ENCODE measurements around the gene ITSN1.
"Not testable (repeated sequence)": the region's sequence is repeated elsewhere in the genome, so short reads cannot be mapped to it uniquely, and the experiment has no call there.

Gene ITSN1

DNA sequence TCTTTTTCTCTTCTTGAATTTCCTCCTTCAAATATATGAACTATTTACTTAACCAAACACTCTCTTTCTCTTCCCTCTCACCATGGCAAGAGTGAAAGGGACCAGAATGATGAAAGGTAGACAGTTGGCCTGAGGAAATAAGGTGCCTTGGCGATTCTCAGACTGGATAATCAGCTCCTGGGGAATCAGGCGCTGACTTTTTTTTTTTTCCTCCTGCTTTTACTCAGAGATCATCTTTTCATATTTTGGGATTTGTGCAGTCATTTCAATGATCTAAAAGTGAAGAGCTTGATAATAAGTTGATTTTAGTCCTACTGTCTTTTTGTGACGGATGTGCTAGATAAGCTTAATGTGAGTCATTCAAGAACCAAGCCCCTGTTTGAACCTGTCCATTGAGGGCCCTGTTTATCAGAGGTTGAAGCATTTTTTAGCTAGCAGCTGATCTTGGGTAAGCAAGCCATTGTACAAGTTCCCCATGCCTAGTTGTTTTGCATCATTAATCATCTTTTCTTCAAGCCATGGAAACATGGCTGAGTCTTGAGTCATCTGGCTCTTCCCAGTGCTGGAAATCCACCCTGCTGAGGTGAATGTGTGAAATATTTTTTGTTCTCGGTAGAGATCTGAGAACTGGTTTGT, 40.8 kb downstream of the ITSN1 start:
- DNase-seq (ENCODE audit: low spot score) = peak; percentile 9

DNA sequence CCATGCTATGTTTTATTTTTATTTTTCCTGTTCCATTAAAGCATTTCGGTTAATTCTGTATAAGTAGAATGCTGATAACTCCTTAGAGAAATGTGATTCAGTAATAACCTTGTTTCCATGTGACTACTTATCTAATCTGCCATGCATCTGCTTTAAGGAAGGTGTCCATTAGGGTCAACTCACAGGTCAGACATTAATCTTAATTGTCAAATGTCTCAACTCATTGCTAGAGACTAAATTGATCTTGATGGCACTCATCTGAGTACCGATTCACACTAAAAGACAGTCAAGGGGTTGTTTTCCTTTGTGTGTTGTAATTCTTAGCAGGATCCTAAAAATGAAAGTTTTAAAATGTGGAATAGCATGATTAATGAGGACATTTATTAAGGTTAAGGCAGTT, 41.8 kb downstream of the ITSN1 start:
- no peak for DNase-seq (ENCODE audit: low spot score)

DNA sequence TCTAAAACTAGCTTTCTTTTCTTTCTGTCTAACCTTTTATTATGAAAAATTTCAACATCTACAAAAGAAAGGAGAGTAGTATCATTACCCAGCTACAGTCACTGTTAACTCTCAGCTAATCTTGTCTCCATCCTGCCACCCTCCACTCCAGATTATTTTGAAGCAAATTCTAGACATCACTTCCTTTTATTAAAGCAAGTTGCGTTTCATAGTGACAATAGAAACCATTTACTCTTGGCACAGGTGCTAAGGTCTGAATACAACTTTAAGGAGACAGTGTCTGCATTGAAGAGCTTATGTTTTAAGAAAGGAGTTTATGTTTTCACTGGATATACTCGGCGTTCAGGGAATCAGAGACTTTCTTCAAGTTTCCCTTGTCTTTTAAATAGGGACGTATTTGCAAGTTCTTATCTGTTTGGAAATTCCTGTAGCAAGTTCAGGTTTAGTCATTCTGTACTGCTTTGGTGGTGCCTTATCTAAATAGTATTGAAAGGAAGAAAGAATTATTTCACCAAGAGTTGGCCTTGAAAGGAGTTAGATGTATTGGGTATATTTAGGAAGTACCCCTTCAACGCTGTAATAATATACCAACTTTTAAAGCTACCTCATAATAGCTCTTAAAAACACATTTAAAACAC, 42.7 kb downstream of the ITSN1 start:
- no peak for DNase-seq (ENCODE audit: low spot score)

DNA sequence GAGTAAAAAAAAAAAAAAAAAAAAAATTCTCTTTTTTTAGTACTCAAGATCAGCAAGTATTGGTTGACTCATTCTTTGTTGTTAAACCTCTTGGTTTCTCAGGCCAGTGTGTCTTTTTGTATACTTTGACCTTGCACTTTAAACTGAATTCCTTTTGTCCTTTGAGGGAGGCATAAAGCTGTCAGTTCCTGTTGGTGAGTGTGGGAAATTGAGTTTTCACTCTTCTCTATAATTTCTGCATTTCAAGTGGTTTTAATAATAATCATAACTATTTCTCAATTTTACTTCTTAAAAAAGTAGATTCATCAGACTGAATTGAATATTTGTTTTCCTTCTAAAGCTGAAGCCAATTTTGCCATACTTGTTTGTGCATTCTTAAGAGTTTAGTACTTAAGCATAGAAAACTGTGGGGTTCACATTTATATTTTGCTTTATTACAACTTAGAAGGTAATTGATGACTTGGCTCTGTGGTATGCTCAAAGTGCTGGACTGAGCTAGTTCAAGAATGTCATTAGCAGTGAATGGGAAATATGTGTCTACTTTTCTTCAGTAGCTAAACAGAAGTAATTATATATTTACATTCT, 43.4 kb downstream of the ITSN1 start:
- no peak for DNase-seq (ENCODE audit: low spot score)

DNA sequence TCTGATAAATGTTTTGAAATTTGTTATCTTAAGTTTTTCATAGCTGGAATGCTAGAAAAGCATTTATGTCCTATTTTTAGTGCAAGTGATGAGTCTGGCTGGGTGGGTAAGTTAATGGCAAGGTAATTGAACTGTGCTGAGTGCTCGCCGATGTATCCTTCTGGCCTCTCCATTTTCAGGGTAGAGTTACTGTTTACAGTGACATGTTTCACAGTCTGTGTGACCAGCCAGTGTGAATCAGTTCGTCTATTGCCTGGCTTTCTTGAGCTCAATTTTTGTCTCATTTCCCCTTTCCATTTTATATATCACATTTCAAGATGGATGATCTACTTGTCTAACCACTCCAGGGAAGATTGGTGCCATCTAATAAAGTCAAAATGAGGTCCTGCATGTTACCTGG, 44.1 kb downstream of the ITSN1 start:
- no peak for DNase-seq (ENCODE audit: low spot score)

DNA sequence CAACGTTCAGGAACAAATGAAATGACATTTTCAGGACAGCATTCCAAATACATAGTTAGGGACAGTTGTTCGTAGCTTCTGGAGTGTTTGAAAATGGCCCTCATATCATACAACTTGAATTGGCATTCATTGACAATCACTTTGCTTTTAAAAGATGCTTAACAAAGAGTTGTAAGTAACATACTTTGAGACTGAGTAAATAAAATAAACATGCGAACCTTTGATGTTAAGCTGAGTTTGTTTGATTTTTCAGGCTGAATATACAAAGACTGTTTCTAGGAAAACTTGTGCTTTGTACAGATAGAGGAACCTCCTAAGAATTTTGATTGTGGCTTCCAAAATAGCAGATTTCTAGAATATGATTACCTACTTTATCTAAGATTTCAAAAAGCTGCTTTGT, 45.3 kb downstream of the ITSN1 start:
- no peak for DNase-seq (ENCODE audit: low spot score)

DNA sequence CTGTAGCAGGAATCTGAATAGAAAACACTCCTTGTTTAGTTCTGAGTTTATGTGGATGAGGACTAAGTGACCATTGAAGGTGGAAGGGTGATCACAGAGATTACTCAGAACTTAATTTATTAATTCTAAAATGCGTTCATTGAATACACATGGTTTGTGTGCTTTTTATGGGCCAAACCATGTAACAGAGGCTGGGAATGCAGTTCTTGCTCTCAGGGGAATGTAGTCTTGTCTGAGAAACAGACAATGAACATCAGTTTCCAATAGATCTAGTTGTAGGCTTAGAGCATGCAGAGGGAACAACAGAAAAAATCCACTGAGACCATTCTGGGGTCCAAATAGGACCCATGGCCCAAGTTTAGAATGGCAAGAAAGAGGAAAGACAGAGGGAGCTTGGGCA, 46.1 kb downstream of the ITSN1 start:
- DNase-seq (ENCODE audit: low spot score) = no peak

DNA sequence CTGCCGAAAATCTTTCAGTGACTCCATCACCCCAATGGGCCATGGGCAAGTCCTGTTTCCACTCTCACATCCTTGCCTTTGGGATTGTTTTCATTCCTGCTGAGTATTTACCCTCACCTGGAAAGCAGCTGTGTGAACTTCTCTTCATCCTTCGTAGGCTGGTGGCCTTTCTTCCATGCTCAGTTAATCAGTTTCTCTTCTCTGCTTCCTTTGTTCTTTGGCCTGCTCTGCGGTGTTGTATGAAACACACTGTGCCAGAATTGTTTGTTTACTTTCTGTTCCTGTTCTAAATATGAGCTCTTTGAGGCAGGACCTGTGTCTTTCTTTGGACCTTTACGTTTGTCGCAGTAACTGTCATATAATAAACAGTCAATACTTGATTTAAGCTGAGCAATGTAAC, 48.6 kb downstream of the ITSN1 start:
- no peak for DNase-seq (ENCODE audit: low spot score)

DNA sequence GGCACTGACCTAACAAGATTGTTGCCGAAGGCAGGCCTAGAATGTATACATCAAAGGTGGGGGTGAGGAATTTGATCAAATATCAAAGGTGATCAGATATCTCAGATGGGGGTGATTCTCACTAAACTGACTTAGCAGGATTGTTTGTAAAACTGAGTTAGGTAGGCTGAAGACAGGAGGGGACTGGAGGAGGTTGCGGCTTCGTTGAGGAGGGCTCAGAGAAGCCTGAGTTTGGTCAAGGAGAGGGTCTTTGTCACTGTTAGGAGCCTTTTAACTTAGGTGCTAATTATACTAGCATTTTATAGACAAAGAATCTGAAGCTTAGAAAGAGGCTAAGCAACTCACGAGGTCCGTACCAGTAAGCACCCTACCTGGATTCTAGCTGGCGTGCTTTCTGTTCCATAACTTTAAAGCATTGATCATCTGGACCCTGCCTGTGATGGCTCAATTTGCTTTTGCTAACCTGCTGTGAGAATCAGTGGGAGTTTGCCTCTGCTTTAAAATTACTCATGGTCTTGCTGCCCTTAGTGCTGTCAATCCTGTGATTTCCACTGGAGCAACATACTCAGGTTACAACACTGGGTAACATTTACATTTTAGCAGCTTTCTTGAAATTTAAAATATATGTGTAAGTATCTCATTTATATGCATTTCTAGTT, 49.8 kb downstream of the ITSN1 start:
- no peak for DNase-seq (ENCODE audit: low spot score)

DNA sequence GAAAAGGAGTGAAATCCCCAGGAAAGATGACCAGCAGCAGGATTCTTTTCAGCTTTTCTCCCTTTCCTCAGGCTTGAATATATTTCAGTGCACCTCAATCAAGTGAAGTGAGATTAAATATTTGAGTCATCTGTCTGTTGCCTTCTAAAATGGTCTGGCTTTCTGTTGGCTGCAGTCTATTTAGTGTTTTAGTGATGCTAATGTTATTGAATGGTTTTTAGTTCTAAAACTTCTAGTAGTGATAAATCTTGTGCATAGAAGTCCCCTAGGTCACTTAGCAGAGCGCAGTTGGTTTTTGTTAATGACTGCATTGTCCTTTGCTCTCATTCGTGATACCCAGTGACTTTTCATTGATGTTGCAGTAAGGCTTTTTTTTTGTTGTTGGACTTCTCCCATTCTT, 53.5 kb downstream of the ITSN1 start:
- no peak for DNase-seq (ENCODE audit: low spot score)

DNA sequence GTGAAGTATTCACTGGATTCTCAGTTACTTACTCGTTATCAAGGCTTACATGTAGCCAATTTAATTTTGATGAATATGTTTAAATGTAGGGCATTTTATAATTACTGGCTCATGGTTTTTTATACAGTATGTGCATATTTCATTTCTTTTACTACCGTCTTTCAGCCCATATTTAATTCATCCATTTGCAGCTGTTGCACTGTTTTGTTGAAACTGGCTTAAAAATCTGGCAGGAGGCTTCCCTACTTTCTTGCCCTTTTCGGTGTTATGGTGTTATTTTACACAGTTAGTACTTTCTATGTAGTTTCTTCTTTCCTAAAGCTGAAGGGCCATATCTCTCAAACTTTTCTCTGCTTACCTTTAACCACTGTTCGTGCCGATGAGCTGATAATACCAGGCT, 54.2 kb downstream of the ITSN1 start:
- no peak for DNase-seq (ENCODE audit: low spot score)

DNA sequence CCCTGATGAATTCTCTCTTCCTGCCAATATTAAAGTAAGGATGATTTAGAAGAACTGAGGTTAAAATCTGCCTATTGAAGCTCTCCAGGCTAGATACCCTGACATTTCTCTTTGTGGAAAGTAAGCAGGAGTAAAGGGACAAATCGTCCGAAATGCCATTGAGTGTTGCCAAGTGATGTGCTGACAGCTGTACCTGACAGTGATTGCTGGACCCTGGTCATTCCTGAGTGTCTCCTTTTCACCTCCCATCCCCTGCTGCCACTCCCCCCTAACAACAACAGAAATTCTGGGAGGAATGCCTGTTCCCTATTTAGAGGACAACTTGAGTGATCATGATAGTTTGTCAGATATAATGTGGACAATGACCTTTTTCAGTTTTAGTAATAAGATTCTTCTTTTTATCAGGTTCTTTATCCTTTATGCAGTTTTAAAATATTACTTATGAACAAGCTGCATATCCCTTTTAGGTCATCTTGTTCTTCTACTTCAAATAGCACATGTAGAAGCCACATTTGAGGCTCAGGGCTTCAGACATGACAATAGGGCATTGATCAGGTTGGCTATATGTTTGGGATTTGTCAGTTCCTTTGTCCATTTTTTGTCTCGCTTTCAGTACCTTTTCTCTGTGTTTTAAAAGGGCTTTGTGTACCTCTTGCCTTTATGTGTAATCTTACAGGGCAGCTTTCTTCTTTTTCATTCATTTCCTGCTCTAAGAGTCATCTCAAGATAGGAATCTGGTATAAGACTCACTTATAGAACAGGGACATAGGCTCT, 56.0 kb downstream of the ITSN1 start:
- DNase-seq (ENCODE audit: low spot score) = no peak

DNA sequence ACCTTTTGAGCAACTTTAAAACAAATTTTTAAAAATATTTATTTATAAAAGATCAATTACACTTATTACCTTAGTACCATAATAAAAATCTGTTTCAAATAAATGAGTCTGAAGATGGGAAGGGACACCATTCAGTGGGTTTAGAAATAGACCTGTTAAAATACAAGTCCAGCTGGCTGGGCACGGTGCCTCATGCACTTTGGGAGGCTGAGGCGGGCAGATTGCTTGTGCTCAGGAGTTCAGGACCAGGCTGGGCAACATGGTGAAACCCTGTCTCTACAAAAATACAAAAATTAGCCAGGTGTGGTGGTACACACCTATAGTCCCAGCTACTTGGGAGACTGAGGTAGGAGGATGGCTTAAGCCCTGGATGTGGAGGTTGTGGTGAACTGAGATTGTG, 57.0 kb downstream of the ITSN1 start:
- DNase-seq (ENCODE audit: low spot score) = no peak

DNA sequence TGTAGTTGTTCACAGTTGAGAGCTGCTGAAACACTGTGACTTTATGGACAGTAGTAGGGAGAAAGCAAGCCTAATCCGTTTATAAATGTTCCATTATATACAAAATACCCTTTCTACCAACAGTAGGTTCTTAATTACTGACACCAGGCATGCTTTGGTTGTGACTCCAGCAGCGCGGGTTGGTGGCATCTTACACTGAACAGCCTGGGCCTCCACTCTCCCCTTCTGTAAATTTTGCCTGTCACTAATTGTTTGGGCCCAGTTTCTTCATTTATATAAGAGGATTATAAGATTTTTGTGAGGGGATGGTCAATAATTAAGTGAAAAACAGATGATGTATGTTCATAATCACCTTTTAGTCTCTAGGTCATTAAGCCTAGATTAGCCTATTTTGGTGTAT, 58.2 kb downstream of the ITSN1 start:
- no peak for DNase-seq (ENCODE audit: low spot score)

DNA sequence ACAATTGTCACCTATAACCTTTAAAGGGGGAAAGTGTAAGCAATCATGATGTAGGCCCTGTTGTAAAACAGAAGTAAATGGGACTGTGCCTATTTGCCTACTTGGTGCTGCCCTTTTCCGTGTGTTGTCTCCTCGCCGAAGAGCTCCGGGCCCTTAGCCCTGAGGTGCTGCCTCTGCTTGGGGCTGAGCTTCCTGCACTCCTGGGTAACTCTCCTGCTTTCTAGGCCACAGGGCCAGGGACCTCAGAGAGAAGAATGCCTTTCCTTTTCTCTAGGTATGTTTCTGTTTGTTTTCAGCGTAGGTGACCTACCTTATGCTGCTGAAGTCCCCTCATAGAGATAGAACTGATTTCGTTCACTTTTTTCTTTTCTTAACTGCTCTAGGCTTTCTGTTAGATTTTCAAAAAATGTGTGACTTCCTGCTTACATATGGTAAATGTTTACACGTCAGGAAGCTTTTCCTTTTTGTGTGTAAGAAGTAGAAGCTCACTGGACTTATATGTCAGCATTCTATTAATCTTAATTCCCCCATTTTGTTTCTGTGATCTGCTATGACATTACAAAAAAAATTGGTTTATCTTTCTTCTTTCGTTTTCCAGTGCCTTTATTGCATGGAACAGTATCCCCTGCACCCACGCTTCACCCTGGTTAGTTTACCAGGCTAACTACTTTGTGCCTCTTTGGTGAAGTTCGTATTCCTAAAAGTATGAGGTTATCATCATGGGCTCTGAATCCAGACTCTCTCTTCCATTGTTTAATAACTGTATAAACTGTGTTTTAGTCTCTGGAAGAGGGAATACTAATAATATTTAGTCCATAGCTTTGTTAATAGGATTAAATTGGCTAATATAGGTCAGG, 61.7 kb downstream of the ITSN1 start:
- no peak for DNase-seq (ENCODE audit: low spot score)

DNA sequence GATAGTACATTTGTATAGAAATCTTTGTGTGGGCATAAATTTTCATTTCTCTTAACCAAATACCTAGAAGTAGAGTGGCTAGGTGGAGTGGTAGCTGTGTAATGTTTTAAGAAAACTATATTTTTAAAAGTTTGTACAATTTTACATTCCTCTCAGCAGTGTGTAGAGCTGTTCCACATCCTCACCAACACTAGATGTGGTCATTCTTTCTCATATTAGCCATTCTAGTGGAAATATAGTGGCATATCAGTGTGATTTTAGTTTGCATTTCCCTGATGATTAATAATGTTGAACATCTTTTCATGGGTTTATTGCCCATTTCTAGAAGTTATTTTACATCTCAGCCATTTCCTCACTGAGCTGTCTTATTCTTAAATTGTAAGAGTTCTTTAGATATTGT, 65.5 kb downstream of the ITSN1 start:
- no peak for DNase-seq (ENCODE audit: low spot score)

DNA sequence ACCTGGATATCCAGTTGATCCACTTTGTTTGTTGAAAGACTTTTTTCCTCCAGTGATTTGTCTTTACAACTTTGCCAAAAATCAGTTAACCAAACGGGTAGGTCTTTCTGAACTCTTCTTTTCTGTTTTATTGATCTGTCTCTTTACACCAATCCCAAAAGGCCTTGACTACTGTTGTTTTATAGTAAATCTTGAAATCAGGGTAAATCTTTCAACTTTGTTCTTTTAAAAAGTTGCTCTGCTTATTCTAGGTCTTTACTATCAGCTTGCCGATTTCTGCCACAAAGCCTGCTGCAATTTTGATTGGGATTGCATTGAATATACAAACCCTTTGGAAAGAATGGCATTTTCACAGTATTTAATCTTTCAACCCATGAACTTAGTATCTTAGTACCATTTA, 66.6 kb downstream of the ITSN1 start:
- DNase-seq (ENCODE audit: low spot score) = no peak

DNA sequence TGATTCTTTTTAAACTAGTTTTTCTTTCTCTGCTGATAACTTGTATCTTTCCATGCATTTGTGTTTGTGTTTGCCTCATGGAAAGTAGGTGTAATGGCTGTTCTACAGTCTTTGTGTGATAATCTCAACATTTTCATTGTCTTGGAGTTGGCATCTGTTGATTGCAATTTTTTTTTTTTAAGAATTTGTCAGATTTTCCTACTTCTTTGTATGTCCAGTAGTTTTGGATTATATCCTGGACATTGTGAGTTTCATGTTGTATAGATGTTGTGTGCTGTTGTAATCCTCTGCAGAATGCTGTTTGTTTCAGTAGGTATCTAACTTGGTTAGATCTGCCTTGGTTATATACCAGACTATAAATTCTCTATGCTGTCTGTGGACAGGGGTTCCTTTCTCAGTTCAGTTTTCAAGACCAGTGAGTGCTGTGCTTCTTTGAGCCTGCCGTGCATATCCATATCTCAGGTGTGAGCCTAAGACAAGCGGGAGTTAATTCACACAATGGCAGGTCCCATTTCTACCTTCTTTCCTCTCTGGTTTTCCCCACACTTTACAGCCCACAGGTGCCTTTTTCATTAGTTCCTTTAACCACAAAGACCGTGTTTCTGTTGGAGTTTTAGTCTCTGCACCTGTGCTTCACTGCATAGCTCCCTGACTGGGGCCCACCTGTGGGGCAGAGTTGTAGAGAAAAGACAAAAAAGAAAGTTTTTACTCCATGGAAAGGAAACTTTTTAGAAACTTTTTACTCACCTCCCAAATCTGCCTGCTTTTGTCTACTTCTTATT, 69.9 kb downstream of the ITSN1 start:
- DNase-seq (ENCODE audit: low spot score) = no peak

DNA sequence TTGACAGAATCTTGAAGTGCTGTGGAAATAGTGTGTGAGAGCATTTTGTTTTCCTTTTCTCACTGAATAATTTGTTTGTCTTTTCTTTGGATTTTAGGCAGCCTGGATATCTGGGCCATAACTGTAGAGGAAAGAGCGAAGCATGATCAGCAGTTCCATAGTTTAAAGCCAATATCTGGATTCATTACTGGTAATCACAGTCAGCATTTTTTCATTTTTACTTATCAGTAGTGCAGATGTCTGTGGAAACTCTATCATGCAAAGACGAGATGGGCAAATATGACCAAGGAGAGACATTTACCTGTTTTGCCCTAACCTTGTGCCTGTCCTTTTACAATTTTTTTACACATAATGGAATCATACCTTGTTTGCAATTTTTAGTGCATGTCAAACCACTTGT, 78.8 kb downstream of the ITSN1 start:
- no peak for DNase-seq (ENCODE audit: low spot score)

DNA sequence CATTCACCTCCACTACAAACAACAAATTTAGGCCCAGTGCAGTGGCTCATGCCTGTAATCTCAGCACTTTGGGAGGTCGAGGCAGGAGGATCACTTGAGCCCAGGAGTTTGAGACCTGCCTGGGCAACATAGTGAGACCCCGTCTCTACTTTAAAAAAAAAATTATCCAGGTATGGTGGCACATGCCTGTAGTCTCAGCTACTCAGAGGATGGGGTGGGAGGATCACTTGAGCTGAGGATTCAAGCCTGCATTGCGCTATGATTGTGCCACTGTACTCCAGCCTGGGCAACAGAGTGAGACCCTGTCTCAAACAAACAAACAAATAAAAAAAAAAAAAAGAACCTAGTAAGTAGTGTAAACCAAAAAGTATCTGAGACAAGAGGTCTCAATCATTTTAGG, 86.8 kb downstream of the ITSN1 start:
- not testable (repeated sequence) for DNase-seq (ENCODE audit: low spot score)

DNA sequence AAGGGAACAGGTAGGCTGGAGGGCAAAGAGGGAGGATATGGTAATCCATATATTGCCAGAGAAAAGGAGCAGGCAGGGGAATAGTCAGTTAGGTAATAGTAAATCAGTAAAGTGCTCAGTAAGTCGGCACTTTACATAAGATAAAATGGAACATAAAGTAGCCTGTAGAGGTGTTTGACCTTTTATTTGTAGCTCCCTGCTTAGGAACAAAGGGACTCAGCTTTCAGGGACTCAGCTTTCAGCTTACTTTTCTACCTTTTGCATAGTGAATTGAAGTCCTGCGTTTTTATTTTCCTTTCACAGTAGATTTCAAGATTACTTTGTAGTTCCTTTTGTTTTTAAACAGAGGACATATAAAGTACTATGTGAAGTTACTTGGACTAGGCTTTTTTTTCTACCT, 87.3 kb downstream of the ITSN1 start:
- DNase-seq (ENCODE audit: low spot score) = no peak

Measured in COLO829 (cell line).